SKM-1 treated with dmso at 0.1 percent for 144 hours (cell line): ENCODE results near the gene LRCH1.

Source experiments
- DNase-seq: peaks from one replicate; lab custom pipeline; 2025; ENCODE audit not compliant: unreplicated experiment; lab: John Stamatoyannopoulos, UW

The LRCH1 gene

DNA sequence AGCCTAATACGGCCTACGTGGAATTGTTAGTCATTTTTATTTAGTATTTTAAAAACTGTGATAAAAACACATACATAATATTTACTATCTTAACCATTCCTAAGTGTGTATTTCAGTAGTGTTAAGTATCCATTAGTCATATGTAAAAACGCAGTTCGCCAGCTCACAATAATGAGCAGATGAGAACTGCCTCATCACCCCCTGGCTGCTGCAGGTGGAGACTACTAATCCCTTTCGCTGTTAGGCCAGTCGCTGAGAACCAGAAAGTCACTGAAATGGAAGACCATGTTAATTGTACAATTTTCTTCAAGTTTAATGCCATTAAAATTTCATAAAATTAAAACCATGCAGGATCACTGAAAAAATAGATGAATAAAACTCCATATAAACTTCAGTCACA lies 242.4 kb downstream of the LRCH1 start:
- DNase-seq: no peak

DNA sequence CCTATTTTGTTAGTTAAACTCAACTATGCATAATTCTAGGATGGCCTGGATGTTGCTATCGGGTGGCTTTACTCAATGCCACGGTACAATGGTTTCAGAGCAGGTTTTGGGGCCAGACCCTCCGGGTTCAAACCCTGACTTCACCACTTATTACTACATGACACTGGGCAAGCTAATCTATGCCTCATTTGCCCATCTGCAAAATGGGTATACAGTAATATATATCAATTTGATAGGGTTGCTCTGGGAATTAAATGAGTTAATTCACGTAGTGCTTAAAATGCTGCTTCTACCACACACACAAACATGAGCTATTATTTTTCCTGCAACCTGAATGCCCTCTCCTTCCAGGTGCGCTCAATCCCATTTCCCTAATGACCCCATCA lies 243.2 kb downstream of the LRCH1 start:
- DNase-seq: no peak

DNA sequence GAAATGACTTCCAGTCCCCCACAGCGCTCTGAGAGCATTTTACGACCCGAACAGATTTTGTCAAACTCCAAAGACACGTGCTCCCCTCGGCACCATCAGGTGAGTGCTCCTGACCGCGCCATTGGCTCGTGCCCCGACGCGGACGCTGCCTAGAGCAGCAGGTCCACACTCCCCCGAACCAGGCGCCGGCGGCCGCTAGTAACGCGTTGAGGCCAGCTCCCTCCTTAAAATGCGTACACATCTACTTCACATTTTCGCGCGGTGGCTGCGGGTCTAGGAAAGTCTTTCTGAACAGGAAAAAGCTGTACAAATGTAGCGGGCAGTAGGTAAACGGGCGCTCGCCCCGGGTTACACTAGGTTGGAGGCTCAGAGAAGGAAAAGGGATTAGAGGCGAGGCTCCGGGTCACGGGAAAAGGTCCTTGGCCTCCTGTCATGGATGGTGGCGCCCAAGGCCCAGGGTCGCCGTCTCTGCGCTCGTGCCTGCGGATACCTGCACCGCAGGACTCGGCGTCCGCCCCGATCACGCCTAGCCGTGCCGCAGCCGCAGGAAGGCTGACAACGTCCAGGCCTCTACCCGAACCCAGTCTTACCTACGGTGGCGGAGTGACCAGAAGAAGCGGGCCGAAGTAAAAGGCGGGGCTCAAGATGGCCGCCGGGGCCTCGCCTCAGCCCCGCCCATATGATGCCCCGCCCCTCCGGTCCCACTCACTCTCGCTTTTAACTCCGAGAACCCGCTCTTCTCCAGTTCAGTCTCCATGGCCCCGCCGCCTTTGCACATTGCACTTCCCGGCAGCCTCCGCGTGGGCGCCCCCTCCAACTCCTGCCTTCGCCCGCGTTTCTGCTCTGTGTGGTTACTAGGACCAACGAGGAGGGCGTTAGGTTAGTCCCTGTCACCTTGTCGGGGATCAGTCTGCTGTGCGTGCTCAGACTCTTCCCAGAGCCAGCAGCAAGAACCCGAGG lies 243.8 kb downstream of the LRCH1 start, which contains the start of gene ESD:
Gene ESD, minus strand, starts transcription at position 647 of the 960 bp plus-strand sequence. CDS start 5,748 bp downstream, outside the sequence.
- DNase-seq: peak; percentile 90

DNA sequence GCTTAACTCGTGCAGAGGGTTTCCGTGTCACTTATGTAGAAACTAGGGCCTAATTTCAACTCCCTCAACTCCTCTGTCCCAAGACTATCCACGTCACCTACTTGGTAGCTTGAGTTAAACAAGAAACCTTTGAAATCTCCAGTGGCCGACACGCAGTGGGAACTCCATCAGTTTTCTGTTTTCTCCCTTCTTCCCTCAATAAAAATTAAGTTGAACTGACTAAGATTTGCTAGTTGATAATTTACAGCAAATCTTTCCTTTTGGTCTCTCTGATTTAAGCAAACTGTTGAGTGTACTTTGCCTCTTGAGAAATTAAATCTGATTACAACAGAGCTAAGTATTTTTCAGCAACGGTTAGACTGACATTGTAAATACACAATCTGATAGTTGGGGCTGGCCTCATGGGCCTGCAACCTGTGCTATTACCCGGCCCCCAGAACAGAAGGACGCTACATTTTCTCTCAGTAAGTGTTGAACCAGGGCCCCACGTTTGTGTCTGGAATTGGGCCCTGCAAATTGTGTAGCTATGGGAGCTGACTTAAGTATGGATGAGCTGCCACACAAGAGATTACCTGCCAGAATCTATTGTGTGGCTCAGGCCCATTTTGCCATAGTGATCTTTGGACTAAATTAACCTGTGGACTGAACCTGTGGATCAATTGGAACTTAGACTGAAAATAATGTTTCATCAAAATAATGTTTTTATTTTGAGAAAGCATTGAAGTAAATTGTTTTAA lies 244.7 kb downstream of the LRCH1 start:
- DNase-seq: peak; percentile 50

DNA sequence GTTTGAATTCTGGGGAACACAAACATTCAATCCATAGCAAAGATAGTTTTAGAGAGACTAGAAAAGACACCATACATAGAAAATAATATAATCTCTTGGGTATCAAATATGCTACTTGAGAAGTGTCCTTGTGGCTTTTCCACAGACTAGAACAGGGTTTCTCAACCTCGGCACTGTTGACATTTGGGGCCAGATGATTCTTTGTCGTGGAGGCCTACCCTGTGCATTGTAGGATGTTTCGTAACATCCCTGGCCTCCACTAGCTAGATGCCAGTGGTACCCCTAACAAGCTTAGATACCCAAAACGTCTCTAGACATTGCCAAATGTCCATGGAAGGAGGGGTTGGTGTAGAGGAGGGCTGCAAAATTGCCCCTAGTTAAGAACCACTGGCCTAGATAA lies 246.2 kb downstream of the LRCH1 start:
- no peak for DNase-seq

DNA sequence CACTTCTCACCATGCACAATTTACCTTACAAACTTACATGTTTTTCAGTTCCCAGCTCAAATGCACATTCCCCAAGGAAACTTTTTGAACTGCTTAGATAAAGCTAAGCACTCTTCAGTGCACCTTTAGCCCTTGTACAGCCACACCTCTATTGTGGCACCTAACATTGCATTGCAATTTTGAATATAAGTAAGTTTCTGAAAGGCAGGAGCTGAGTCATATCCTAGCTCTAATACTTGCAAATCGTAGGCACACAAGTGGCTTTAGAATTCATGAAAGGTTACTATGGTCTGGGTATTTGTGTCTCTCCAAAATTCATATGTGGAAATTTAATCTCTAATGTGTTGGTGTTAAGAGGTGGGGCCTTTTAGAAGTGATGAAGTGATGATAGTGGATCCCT lies 248.9 kb downstream of the LRCH1 start:
- DNase-seq: no peak
